C4-2B (cell line): ENCODE data around the gene SLC49A3.
"Not testable (repeated sequence)": the region's sequence is repeated elsewhere in the genome, so short reads cannot be mapped to it uniquely, and the experiment has no call there.

Source experiments
- CTCF ChIP-seq: fragments of 450-650 bp; conservative IDR thresholded peaks from 2 replicates; pipeline ENCODE4 v1.5.1; 2017; ENCODE audit warnings: mild to moderate bottlenecking
- ZFX ChIP-seq: fragments of 450-650 bp; IDR thresholded peaks from 2 replicates; pipeline ENCODE4 v1.6.1; 2017

- TF ChIP-seq CTCF, ZFX: not testable (repeated sequence)
Observed at GRCh38 chr4:736561-736960, 47.6 kb upstream of the SLC49A3 start.
